Parathyroid adenoma (tissue), 2 donors: ENCODE measurements around the gene CD151.

ENCODE experiments used
- H2AFZ ChIP-seq: fragments of 300-600 bp; sonication (generic); one replicate; pipeline ENCODE4 v1.7.0; 2017; ENCODE audit warnings: antibody characterized with exemption, mild to moderate bottlenecking
- H3K27ac ChIP-seq: fragments of 300-600 bp; sonication (generic); one replicate; pipeline ENCODE4 v1.7.0; 2017
- H3K27me3 ChIP-seq: fragments of 300-600 bp; sonication (generic); one replicate; pipeline ENCODE4 v1.7.0; 2017; ENCODE audit warnings: low read length; ENCODE audit not compliant: control insufficient read depth, insufficient read depth
- H3K36me3 ChIP-seq: fragments of 300-600 bp; sonication (generic); one replicate; pipeline ENCODE4 v1.7.0; 2017; ENCODE audit warnings: low read length; ENCODE audit not compliant: control insufficient read depth, insufficient read depth
- H3K4me1 ChIP-seq: fragments of 300-600 bp; sonication (generic); one replicate; pipeline ENCODE4 v1.7.0; 2017; ENCODE audit warnings: control low read depth
- H3K4me2 ChIP-seq: fragments of 300-600 bp; sonication (generic); one replicate; pipeline ENCODE4 v1.7.0; 2017; ENCODE audit warnings: low read length
- H3K4me3 ChIP-seq: fragments of 300-600 bp; sonication (generic); one replicate; pipeline ENCODE4 v1.7.0; 2017; ENCODE audit warnings: low read depth, low read length
- H3K79me2 ChIP-seq: fragments of 300-600 bp; sonication (generic); one replicate; pipeline ENCODE4 v1.7.0; 2017; ENCODE audit warnings: control low read depth
- H3K9ac ChIP-seq: fragments of 300-600 bp; sonication (generic); one replicate; pipeline ENCODE4 v1.7.0; 2017; ENCODE audit warnings: mild to moderate bottlenecking
- H3K9me3 ChIP-seq: fragments of 300-600 bp; sonication (generic); one replicate; pipeline ENCODE4 v1.7.0; 2017; ENCODE audit warnings: low read length; ENCODE audit not compliant: control insufficient read depth
- TF ChIP-seq, protein P1 (sequence below): fragments of 300-600 bp; sonication (generic); IDR thresholded peaks from one replicate; pipeline ENCODE4 v1.7.0; 2017; ENCODE audit warnings: antibody characterized with exemption, mild to moderate bottlenecking
- donor health status: primary hyperparathyroidism.

Gene CD151

DNA sequence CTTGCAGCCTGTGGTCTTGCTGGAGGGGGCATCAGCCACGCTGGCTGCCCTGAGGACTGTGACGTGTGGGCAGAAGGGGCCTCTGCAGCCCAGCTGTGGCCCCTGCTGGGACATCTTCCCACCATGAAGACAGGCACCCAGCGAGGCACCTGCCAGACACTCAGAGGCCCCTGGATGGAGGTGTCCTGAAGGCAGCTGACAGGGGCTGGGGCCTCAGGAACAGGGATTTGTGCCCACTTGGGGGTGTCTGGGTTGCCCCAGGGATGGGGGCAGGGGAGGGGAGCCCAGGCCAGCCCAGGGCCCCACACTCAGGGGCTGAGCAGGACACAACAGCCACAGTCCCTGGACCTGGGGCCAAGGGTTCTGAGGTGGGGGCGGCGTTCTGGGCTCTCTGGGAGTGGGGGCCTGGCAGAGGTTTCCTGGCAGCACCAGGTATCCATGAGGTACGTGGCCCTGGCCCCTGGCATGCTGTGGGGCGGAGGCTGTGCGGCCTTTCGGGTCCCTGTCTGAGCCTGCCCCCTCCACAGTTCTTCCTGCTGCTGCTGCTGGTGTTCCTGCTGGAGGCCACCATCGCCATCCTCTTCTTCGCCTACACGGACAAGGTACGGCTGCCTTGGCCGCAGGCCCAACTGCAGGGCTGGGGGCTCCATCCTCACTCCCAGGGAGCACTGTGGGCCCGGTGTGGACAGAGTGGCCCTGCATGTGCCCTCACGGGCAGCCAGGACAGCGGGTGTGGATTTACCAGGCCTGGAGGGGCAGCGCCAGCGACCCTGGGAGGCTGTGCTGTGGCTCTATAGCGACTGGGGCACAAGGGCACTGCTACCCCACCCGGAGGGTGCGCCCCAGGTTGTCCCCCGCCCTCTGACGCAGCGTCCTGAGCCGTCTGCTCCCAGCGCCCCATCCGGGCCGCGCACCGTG is 31.4 kb downstream of the CD151 start:
- Histone ChIP-seq H3K4me1 (no peaks in the 10 kb centered on the region), H3K4me2 (no peak overlapping the region), H2AFZ (no peak overlapping the region), H3K27me3 (no peaks in the 10 kb centered on the region), H3K36me3 (no peaks in the 10 kb centered on the region), H3K9ac (no peak overlapping the region), H3K4me3 (no peak overlapping the region), H3K79me2 (no peaks in the 10 kb centered on the region), H3K27ac (no peak overlapping the region), H3K9me3 (no peaks in the 10 kb centered on the region)
- TF ChIP-seq, protein P1, sequence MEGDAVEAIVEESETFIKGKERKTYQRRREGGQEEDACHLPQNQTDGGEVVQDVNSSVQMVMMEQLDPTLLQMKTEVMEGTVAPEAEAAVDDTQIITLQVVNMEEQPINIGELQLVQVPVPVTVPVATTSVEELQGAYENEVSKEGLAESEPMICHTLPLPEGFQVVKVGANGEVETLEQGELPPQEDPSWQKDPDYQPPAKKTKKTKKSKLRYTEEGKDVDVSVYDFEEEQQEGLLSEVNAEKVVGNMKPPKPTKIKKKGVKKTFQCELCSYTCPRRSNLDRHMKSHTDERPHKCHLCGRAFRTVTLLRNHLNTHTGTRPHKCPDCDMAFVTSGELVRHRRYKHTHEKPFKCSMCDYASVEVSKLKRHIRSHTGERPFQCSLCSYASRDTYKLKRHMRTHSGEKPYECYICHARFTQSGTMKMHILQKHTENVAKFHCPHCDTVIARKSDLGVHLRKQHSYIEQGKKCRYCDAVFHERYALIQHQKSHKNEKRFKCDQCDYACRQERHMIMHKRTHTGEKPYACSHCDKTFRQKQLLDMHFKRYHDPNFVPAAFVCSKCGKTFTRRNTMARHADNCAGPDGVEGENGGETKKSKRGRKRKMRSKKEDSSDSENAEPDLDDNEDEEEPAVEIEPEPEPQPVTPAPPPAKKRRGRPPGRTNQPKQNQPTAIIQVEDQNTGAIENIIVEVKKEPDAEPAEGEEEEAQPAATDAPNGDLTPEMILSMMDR: no peak

DNA sequence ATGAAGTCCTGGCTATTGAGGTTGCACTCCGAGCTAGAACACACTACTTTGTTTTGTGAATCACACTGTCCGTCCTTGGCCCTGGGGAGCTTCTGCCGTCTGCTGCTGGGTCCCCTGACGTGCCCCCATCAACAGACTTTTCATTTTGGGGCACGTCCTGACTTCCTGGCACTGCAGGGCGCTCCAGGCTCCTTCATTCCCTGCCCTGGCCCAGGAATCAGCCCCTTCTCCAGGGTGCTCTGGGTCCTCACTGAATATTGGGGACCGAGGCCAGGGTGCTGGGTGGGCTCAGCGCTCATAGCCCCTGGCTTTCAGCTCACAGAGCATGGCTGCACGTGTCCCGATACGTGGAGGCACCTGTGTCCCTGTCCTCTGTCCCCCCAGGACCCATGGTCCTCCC is 32.1 kb downstream of the CD151 start:
- H3K27ac ChIP-seq: no peak overlapping the region
- no peak overlapping the region for H3K9ac ChIP-seq
- H2AFZ ChIP-seq: no peak overlapping the region
- no peak overlapping the region for H3K4me3 ChIP-seq
- TF ChIP-seq, protein P1: no peak
- no peaks in the 10 kb centered on the region for H3K9me3 ChIP-seq
- H3K4me1 ChIP-seq: no peaks in the 10 kb centered on the region
- no peaks in the 10 kb centered on the region for H3K27me3 ChIP-seq
- H3K79me2 ChIP-seq: no peaks in the 10 kb centered on the region
- H3K36me3 ChIP-seq: no peaks in the 10 kb centered on the region
- no peak overlapping the region for H3K4me2 ChIP-seq

- Histone ChIP-seq H3K9me3 (no peaks in the 10 kb centered on the region), H3K4me2 (no peak overlapping the region), H3K27ac (no peak overlapping the region), H2AFZ (no peak overlapping the region), H3K4me3 (no peak overlapping the region), H3K79me2 (no peaks in the 10 kb centered on the region), H3K4me1 (no peaks in the 10 kb centered on the region), H3K27me3 (no peaks in the 10 kb centered on the region), H3K36me3 (no peaks in the 10 kb centered on the region), H3K9ac (no peak overlapping the region)
- TF ChIP-seq, protein P1: no peak
Measured at GRCh38 chr11:865462-866430, 33.0 kb downstream of the CD151 start.

- H3K36me3 ChIP-seq: no peaks in the 10 kb centered on the region
- H2AFZ ChIP-seq: no peak overlapping the region
- no peaks in the 10 kb centered on the region for H3K79me2 ChIP-seq
- no peaks in the 10 kb centered on the region for H3K4me1 ChIP-seq
- no peak overlapping the region for H3K27ac ChIP-seq
- no peak overlapping the region for H3K9ac ChIP-seq
- no peak overlapping the region for H3K4me3 ChIP-seq
- no peak overlapping the region for H3K4me2 ChIP-seq
- no peaks in the 10 kb centered on the region for H3K27me3 ChIP-seq
- no peaks in the 10 kb centered on the region for H3K9me3 ChIP-seq
- TF ChIP-seq, protein P1: no peak
Measured at GRCh38 chr11:866481-866880, 33.7 kb downstream of the CD151 start.
